ENCODE data around the gene LAPTM4A.
"Not testable (repeated sequence)": the region's sequence is repeated elsewhere in the genome, so short reads cannot be mapped to it uniquely, and the experiment has no call there.

Gene LAPTM4A

GRCh38 chr2:20050646-20051531 lies 539 bp downstream of the LAPTM4A start:
- DNase-seq, result peak; percentile 70

- peak; percentile 59 for DNase-seq
Measured at GRCh38 chr2:20050104-20050645, 1.3 kb downstream of the LAPTM4A start.

DNA sequence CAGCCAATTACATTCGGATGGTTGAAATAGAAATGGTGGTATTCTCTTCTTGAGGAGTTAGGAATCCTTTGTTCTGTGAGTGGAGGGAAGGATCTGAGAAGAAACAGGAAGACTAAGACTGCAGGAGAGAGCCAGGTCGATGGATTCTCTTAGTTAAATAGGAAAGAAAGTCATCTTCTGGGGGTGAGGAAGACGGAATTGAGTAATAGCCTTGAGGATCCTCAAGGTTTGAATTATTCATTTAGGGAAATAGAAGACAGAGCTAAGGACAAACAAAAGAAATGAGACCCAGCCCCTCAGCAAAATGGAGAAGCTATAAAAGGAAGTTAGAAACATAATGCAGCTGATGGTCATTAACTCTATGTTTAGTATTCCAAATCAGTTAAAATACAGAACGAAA lies 1.8 kb downstream of the LAPTM4A start:
- no peak for DNase-seq

DNA sequence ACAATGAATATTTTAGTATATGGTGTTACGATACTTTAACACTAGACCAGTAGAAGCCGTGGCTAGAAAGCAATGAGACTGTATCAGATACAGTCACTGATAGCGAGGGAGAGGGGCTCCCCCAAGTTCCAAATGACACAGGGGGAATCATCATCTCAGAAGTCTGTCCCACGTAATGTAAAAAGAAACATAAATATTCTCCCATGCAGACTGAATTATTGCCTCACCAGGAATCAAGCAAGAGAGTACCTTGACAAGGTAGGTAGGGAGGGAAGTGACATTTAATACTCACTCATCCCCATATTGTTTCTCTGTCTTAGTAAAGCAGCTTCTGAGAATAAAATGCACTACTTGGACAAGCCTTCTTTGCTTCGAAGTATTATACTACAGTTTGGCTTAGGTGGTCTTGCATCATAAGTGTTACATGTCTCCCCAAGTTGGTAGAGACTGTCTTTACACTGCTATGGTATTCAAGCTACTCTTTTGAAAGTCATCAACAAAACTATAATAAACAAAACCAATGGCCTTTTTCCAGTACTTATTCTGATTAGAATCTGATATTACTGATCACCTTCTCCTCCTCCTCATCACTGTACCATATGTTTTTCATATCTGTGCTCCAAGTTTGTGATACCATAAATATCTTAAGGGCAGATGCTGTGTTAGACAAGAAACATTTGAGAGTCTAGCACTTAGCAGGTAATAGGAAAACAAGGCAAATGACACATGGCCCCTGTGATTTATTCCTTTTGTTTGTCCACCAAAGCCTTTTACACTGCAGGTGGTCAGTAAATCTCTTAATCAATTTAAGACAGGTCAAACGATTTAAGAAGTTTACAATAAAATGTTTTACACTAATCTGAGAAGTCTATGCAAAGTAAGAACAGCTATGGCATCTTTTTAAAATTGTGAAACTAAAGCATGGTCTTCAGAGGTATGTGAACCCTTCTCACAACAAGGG lies 2.7 kb downstream of the LAPTM4A start:
- DNase-seq, result no peak

DNA sequence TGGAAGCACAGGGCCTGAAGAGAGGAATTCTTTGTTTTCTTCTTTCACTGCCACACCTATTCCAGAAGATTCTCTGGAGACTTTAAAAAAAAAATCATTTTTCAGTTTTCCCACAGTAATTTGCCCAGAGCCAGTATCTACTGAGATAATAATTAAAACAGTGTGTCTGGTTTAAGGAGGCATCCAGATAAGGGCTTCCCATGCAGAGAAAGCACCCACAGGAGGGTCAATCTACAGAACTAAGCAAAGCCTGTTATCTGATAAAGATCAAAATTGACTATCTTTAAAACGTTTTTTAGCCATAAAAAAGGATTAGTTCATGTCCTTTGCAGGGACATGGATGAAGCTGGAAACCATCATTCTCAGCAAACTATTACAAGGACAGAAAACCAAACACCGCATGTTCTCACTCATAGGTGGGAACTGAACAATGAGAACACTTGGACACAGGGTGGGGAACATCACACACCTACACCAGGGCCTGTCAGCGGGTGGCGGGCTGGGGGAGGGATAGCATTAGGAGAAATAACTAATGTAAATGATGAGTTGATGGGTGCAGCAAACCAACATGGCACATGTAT lies 5.6 kb downstream of the LAPTM4A start:
- DNase-seq, result not testable (repeated sequence)

DNA sequence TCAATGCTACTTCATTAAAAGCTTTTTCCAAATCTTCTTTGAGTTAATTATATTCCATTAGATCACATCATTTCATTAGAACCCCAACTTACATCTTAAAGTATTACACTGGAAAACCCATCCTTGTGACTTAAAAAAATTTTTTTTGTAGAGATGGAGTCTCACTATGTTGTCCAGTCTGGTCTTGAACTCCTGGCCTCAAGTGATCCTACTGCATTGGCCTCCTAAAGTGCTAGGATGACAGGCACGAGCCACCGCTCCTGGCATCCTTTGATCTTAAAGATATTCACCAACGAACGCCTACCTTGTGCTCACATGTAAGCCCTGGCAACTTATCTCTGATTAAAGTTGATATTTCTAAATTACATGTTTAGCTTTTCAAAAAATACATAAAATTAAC lies 6.7 kb downstream of the LAPTM4A start:
- no peak for DNase-seq

GRCh38 chr2:20042531-20042930 lies 8.9 kb downstream of the LAPTM4A start:
- no peak for DNase-seq

- DNase-seq, result no peak
Measured at GRCh38 chr2:20040489-20041172, 10.8 kb downstream of the LAPTM4A start.

GRCh38 chr2:20037660-20038059 lies 13.8 kb downstream of the LAPTM4A start:
- DNase-seq, result no peak

DNA sequence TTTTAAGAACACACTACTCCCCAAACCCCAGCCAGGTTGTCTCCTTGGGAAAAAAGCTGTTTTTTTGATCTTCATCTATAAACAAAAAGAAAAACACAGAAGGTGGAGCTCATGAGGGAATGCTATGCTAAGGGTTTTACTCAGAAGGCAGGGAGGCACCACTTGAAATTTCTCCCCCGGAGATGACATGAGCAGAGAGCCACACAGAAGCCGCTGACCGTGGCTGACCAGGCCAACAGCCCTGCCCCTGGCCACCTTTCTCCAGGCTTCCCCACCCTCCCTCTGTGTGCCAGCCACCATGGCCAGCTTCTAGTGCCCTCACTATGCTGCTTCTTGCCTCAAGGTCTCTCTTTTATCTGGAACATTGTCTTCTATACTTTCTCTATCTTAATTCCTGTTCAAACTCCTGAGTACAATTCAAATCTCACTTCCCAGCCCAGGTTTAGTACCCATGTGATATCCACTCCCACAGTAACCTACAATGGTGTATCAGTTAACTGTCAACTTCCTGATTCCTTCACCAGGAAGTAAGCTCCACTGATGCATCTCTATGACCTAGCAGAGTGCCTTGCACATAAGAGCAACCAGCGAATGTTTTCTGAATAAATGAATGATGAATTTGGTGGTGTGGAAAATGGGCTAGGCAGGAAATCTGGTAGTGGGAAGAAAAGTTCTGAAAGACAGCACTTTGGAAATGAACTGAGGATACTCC lies 15.3 kb downstream of the LAPTM4A start:
- DNase-seq, result no peak

GRCh38 chr2:20034821-20035220 lies 16.6 kb downstream of the LAPTM4A start:
- no peak for DNase-seq

GRCh38 chr2:20034218-20034617 lies 17.2 kb downstream of the LAPTM4A start:
- no peak for DNase-seq

DNA sequence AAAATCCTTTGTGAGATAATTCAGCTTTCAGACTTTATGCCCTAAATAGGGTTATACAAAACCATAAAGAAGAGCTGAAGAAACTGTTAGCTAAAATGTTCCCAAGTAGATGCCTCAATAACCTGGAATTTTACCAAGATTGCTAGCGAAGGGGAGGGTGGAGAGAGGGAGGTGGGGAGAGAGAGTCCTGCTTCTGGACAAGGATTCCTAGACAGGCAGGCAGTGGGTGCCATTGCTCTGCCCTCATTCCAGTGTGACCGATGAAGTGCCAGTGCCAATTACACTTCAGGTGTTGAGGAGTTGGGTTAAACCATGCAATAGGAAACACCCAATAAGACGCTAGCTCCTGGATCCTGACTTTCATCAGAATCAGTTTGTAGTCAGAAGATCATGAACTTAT lies 18.1 kb downstream of the LAPTM4A start:
- DNase-seq, result no peak

- no peak for DNase-seq
Measured at GRCh38 chr2:20030224-20030623, 21.2 kb downstream of the LAPTM4A start.

DNA sequence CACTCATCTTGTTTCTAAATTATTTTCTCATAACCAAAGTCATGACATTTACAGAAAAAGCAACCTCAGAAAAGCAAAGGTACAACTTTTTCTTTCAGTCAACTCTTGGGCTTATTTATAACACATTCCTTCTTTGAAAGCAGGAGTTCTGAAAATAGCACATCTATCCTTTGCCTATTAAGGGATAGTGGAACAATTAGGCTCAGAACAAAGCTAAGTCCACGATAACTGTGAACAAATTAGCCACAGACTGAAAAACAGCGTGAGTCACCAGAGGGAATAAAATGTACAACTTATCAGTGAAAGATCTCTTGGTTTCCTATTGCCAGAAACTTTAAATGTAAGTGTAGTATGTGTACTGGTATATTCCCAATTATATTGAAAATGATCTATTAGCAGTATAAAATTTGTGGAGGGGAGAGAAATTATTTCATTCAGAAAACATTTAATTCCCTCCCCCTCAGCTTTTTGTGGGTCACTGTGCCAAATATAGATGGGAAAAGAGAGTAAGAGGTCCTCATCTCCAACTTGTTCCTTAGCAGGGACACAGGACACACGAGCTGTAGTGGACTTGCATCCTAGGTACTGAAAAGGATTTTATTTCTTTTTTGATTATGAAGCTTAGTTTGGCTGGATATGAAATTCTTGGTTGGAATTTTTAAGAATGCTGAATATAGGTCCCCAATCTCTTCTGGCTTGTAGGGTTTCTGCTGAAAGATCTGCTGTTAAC lies 23.6 kb downstream of the LAPTM4A start:
- no peak for DNase-seq

DNA sequence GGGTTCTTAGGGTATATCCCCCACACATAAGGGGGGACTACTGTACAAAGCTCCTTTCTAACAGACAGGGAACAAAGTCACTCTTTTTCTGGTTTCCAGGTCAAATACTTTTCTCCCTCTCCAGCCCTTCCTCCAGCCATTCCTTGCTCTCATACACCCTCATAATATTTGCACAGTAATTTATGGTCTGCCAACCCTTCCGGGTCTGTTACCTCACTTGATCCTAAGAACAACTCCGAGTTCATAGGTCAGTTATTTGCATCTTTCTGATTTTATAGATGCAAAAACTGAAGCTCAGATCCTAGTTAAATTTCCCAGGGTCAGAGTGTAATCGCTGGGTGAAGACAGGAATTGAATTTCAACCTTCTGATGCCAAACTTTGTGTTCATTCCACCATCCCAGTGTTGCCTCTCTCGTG lies 24.2 kb downstream of the LAPTM4A start:
- DNase-seq, result no peak

- no peak for DNase-seq
Measured at GRCh38 chr2:20025065-20025786, 26.2 kb downstream of the LAPTM4A start.

DNA sequence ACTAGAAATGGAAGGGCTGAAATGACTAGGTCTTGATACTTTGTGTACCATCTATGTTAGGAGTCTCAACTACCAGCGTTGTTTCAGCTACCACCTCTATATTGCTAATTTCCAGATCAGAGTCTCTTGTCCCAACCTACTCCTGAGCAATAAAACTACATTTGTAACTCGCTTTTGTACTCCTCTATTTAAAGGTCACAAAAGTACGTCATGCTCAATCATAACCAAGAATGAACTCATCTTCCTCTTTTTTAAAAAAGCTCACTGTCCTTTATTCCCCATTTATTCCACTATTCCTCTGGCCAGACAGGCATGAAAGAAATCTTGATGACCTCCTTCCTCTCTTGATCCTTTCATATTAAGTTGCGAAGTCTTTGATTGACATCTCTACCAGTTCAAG lies 27.7 kb downstream of the LAPTM4A start:
- no peak for DNase-seq

DNA sequence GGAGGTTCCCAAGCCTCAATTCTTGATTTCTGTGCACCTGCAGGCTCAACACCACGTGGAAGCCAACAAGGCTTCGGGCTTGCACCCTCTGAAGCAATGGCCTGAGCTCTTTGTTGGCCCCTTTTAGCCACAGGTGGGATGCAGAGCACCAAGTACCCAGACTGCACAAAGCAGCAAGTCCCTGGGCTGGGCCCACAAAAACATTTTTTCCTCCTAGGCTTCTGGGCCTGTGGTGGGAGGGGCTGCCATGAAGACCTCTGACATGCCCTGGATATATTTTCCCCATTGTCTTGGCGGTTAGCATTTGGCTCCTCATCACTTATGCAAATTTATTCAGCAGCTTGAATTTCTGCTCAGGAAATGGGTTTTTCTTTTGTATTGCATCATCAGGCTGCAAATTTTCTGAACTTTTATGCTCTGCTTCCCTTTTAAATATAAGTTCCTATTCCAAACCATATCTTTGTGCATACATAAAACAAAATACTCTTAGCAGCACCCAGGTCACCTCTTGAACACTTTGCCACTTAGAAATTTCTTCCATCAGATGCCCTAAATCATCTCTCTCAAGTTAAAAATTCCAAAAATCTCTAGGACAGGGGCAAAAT lies 29.9 kb downstream of the LAPTM4A start:
- DNase-seq, result no peak

DNA sequence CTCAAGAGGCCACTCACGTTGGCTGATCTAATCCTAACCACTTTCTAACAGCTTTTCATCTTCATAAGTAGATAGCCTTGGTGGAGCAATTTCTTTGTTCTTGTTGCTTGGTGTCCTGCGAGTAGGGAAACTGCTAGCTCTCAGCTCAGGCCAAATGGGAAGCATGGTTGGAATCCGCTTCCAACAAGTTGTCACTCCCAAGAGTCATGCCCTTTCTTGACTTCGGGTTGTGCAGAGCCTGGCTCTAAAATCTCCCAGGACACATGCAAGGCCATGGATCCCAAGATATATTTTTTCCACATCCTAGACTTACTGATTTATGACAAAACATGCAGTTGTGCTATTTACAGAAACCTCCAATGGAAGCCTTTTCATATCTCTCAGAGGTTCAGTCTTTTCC lies 31.7 kb downstream of the LAPTM4A start:
- DNase-seq, result no peak

All from fibroblast of skin of scalp (primary cell).